Endothelial cell of umbilical vein (primary cell): ENCODE measurements around the gene NTN3. TPM values are rescaled to one million over a fixed set of nuclear protein-coding genes. Genes with fewer than 3 reads are reported as not detected.

Source experiments
- BruUV-seq: library from RNA; stranded (reverse); fragments of 400-500 nt; replicated peaks from 2 replicates; lab custom pipeline; 2021; lab: Mats Ljungman, UMichigan
- CTCF ChIA-PET: fragments of 300-600, 350-600 bp; sonication (Branson Sonifier 250); formaldehyde crosslinking; loops from one replicate; lab custom pipeline; 2021; ENCODE audit warnings: antibody characterized with exemption, inconsistent platforms; lab: Charles Lee
- POLR2A ChIA-PET: fragments of 300-600, 350-600 bp; sonication (Branson Sonifier 250); formaldehyde crosslinking; loops from one replicate; lab custom pipeline; 2021; ENCODE audit warnings: antibody characterized with exemption, inconsistent platforms; lab: Charles Lee
- DNase-seq: peaks from one replicate; pipeline ENCODE4 v3.0.0-alpha.2; 2011; ENCODE audit warnings: low read depth, low spot score
- FAIRE-seq: peaks from 2 replicates; lab custom pipeline; 2011; peaks lifted over from hg19 to GRCh38; lab: Jason Lieb, UNC
- H2AFZ ChIP-seq: 2 replicates; pipeline ENCODE4 v1.6.0; 2012; ENCODE audit warnings: low read depth, low read length, control low read depth, inconsistent platforms
- H3K27ac ChIP-seq: 2 replicates; pipeline ENCODE4 v1.5.1; 2011; ENCODE audit warnings: low read depth, mild to moderate bottlenecking, control low read depth, low read length, moderate library complexity; ENCODE audit not compliant: insufficient read depth
- H3K27me3 ChIP-seq, 2 experiments: 2 replicates each; pipeline versions ENCODE4 v1.6.0 to v1.6.1; 2011; ENCODE audit warnings: low read length in 2 of 2, mixed read lengths in 1 of 2; ENCODE audit not compliant: control insufficient read depth in 2 of 2, insufficient read depth in 2 of 2
- H3K36me3 ChIP-seq, 2 experiments: 2 replicates in 1 of 2; 3 replicates in 1 of 2; pipeline ENCODE4 v1.5.1; 2011; ENCODE audit warnings: low read length in 2 of 2, mild to moderate bottlenecking in 1 of 2, moderate library complexity in 1 of 2; ENCODE audit not compliant: control insufficient read depth in 2 of 2, insufficient read depth in 2 of 2; ENCODE audit errors: extremely low read depth in 1 of 2
- H3K4me1 ChIP-seq: 3 replicates; pipeline ENCODE4 v1.5.1; 2011; ENCODE audit warnings: mild to moderate bottlenecking, low read length; ENCODE audit not compliant: control insufficient read depth, insufficient read depth; ENCODE audit errors: extremely low read depth
- H3K4me2 ChIP-seq: 2 replicates; pipeline ENCODE4 v1.6.1; 2011; ENCODE audit warnings: low read length, control low read depth, mixed read lengths; ENCODE audit not compliant: insufficient read depth
- H3K4me3 ChIP-seq, 3 experiments: fragments of 200-600 bp in 1 of 3; sonication (generic), shearing (Covaris generic) in 1 of 3; replicated peaks in 1 of 3; 2 replicates each; pipeline ENCODE4 v1.5.1; 2011 to 2016; ENCODE audit warnings: control low read depth in 3 of 3, low read length in 3 of 3, mild to moderate bottlenecking in 2 of 3, inconsistent platforms in 1 of 3, low read depth in 1 of 3, moderate library complexity in 1 of 3; ENCODE audit not compliant: insufficient read depth in 1 of 3
- H3K79me2 ChIP-seq: 2 replicates; pipeline ENCODE4 v1.6.0; 2012; ENCODE audit warnings: low read length, inconsistent platforms; ENCODE audit not compliant: control insufficient read depth, insufficient read depth
- H3K9ac ChIP-seq: replicated peaks from 2 replicates; pipeline ENCODE3; 2011; ENCODE audit warnings: low read length, control low read depth; ENCODE audit not compliant: insufficient read depth; ENCODE audit errors: extremely low read depth
- H3K9me1 ChIP-seq: replicated peaks from 3 replicates; pipeline ENCODE4 v1.6.0; 2011; ENCODE audit warnings: mild to moderate bottlenecking, low read length; ENCODE audit not compliant: control insufficient read depth, insufficient read depth; ENCODE audit errors: extremely low read depth
- H3K9me3 ChIP-seq: replicated peaks from 2 replicates; pipeline ENCODE4 v1.5.1; 2012; ENCODE audit warnings: low read length, inconsistent platforms; ENCODE audit not compliant: control insufficient read depth, insufficient read depth
- H4K20me1 ChIP-seq: replicated peaks from 2 replicates; pipeline ENCODE3; 2011; ENCODE audit warnings: mild to moderate bottlenecking, low read length; ENCODE audit not compliant: control insufficient read depth, insufficient read depth; ENCODE audit errors: extremely low read depth
- EZH2 ChIP-seq: IDR thresholded peaks from 2 replicates; pipeline ENCODE4 v1.6.1; 2012; ENCODE audit warnings: borderline replicate concordance, low read depth, mild to moderate bottlenecking, moderate library complexity, low read length, inconsistent platforms; ENCODE audit not compliant: severe bottlenecking
- GATA2 ChIP-seq: IDR thresholded peaks from 2 replicates; pipeline ENCODE4 v1.7.0; 2011; ENCODE audit warnings: low read depth, mild to moderate bottlenecking, moderate library complexity, mixed read lengths, low read length; ENCODE audit not compliant: insufficient read length, insufficient read depth
- JUN ChIP-seq: IDR thresholded peaks from 2 replicates; pipeline ENCODE4 v1.6.1; 2011; ENCODE audit warnings: borderline replicate concordance, low read depth; ENCODE audit not compliant: insufficient read length, insufficient read depth
- POLR2A ChIP-seq: IDR thresholded peaks from 2 replicates; pipeline ENCODE4 v1.6.1; 2012; ENCODE audit warnings: low read depth, mild to moderate bottlenecking, control low read depth, low read length
- dilution Hi-C: fragments of 300-500 bp; cut with MboI; formaldehyde crosslinking; loops from one replicate; pipeline ENCODE4 v1.15.0; 2019; ENCODE audit warnings: low sequenced_read_pairs; ENCODE audit not compliant: extremely low pct_ligation_motif_present
- intact Hi-C: fragments of 100-400 bp; cut with micrococcal nuclease; formaldehyde crosslinking; loops from one replicate; pipeline ENCODE4 v1.10.0; 2022
- polyA plus RNA-seq, 4 experiments: library from polyadenylated mRNA; depleted of rRNA in 3 of 4; stranded (reverse) in 3 of 4; unstranded in 1 of 4; fragments of >200 nt; gene quantifications; 2 replicates each; pipeline versions ENCODE4 v1.2.1 to v1.2.3, GENCODE V29; 2011 to 2012; ENCODE audit warnings: missing spikeins in 1 of 4
- total RNA-seq: library from RNA; stranded (reverse); gene quantifications from 2 replicates; pipeline ENCODE4 v1.2.3, GENCODE V29; 2021
- TF ChIP-seq, protein P1 (sequence below): IDR thresholded peaks from 2 replicates; pipeline ENCODE4 v1.6.1; 2011; ENCODE audit not compliant: insufficient read depth, insufficient read length
- TF ChIP-seq, protein P2 (sequence below), 2 donors: IDR thresholded peaks; 1 replicate in 1 of 2; 2 replicates in 1 of 2; pipeline ENCODE4 v1.5.1; 2011; ENCODE audit warnings: low read length in 2 of 2, mild to moderate bottlenecking in 2 of 2, moderate library complexity in 2 of 2, control low read depth in 1 of 2, inconsistent platforms in 1 of 2, low read depth in 1 of 2; ENCODE audit not compliant: insufficient read depth in 1 of 2; ENCODE audit errors: extremely low read depth in 1 of 2

NTN3 gene
- total and polyA plus RNA-seq, 2 donors (not counting 3 experiments of a cell fraction or from before 2014, with no cell fraction given) = 0.15 TPM; not detected in 1

DNA sequence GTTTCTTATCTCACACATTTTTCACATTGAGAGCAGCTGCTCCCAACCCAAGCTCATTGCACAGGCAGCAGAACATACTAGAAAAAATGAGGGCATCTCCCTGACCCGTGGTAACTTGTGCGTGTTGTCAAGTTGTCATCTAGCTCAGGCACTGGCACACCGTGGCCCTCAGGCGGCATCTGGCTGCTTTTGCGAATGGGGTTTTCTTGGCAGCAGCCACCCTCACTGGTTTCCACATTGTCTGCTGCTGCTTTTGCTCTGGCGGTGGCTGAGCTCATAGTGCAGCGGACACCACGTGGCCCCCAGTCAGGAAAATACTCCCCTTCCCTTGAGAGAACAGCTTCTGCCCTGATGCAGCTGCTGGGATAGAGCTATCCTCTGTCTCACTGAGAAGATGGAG is 20.6 kb upstream of the NTN3 start:
- no peak for FAIRE-seq
- H3K9ac ChIP-seq = no peak overlapping the region
- no peaks in the 10 kb centered on the region for H4K20me1 ChIP-seq
- no peaks in the 10 kb centered on the region for H3K9me3 ChIP-seq
- H3K27ac ChIP-seq = no peak overlapping the region
- BruUV-seq = no TSS peak
- H3K9me1 ChIP-seq = no peaks in the 10 kb centered on the region
- peaks cover 1% of the 10 kb centered on the region for H3K79me2 ChIP-seq
- H3K4me1 ChIP-seq = no peaks in the 10 kb centered on the region
- ChIA-PET POLR2A (no interaction called here), CTCF (interaction anchor here (1.7 kb wide), 1 partner anchor 51 kb away, joined by 6 read pairs; no protein-coding TSS in a partner anchor)
- no peak overlapping the region for H2AFZ ChIP-seq
- intact Hi-C loops (no loop called here), dilution Hi-C loops (no loop called here)
- H3K36me3 ChIP-seq = peaks cover 21 to 40% of the 10 kb centered on the region in 2 experiments
- no peak overlapping the region for H3K4me3 ChIP-seq
- TF ChIP-seq GATA2 (no peak), POLR2A (no peak), JUN (no peak), EZH2 (no peak)
- TF ChIP-seq, protein P1, sequence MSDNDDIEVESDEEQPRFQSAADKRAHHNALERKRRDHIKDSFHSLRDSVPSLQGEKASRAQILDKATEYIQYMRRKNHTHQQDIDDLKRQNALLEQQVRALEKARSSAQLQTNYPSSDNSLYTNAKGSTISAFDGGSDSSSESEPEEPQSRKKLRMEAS = no peak
- TF ChIP-seq, protein P2, sequence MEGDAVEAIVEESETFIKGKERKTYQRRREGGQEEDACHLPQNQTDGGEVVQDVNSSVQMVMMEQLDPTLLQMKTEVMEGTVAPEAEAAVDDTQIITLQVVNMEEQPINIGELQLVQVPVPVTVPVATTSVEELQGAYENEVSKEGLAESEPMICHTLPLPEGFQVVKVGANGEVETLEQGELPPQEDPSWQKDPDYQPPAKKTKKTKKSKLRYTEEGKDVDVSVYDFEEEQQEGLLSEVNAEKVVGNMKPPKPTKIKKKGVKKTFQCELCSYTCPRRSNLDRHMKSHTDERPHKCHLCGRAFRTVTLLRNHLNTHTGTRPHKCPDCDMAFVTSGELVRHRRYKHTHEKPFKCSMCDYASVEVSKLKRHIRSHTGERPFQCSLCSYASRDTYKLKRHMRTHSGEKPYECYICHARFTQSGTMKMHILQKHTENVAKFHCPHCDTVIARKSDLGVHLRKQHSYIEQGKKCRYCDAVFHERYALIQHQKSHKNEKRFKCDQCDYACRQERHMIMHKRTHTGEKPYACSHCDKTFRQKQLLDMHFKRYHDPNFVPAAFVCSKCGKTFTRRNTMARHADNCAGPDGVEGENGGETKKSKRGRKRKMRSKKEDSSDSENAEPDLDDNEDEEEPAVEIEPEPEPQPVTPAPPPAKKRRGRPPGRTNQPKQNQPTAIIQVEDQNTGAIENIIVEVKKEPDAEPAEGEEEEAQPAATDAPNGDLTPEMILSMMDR (IDR thresholded peaks at IDR 0.05; ENCODE audit: extremely low read depth in 1 of 2, insufficient read depth in 1 of 2, low read depth in 1 of 2, low read length in 2 of 2) = no peak
- DNase-seq = no peak
- no peak overlapping the region for H3K4me2 ChIP-seq
- no peaks in the 10 kb centered on the region for H3K27me3 ChIP-seq
